GM23338 (cell line): ENCODE results near the gene HAUS2. TPM values are rescaled to one million over a fixed set of nuclear protein-coding genes. Genes with fewer than 3 reads are reported as not detected.

Experiments
- ATAC-seq: fragments of 200-7000 bp; cut with Tn5 transposase; 3 replicates; pipeline ENCODE4 v1.9.1; 2020
- DNase-seq: peaks from one replicate; pipeline ENCODE4 v3.0.0-alpha.2; 2015; ENCODE audit warnings: low spot score
- H2AFZ ChIP-seq: fragments of 200-600 bp; sonication (generic); 2 replicates; pipeline ENCODE4 v1.8.0; 2016; ENCODE audit warnings: antibody characterized with exemption, mild to moderate bottlenecking, moderate library complexity
- H3F3A ChIP-seq: fragments of 200-600 bp; sonication (generic); replicated peaks from 2 replicates; pipeline ENCODE4 v1.8.0; 2017; ENCODE audit warnings: antibody characterized with exemption, mixed run types, low read depth
- H3K27ac ChIP-seq: fragments of 200-600 bp; sonication (generic); 2 replicates; pipeline ENCODE4 v1.6.1; 2016; ENCODE audit warnings: low read depth
- H3K27me3 ChIP-seq: fragments of 200-600 bp; sonication (generic); 2 replicates; pipeline ENCODE4 v1.8.0; 2016; ENCODE audit warnings: mild to moderate bottlenecking, mixed run types, moderate library complexity; ENCODE audit not compliant: insufficient read depth
- H3K36me3 ChIP-seq: fragments of 200-600 bp; sonication (generic); 2 replicates; pipeline ENCODE4 v1.8.0; 2016; ENCODE audit warnings: mild to moderate bottlenecking; ENCODE audit not compliant: insufficient read depth
- H3K4me1 ChIP-seq: fragments of 200-600 bp; sonication (generic); 2 replicates; pipeline ENCODE4 v1.8.0; 2016; ENCODE audit warnings: mild to moderate bottlenecking, moderate library complexity; ENCODE audit not compliant: insufficient read depth
- H3K4me2 ChIP-seq: fragments of 200-600 bp; sonication (generic); 2 replicates; pipeline ENCODE4 v1.7.1; 2017; ENCODE audit warnings: mixed run types
- H3K4me3 ChIP-seq: fragments of 200-600 bp; sonication (generic); 2 replicates; pipeline ENCODE4 v1.6.1; 2016; ENCODE audit warnings: mixed run types
- H3K79me2 ChIP-seq: fragments of 200-600 bp; sonication (generic); replicated peaks from 2 replicates; pipeline ENCODE4 v1.8.0; 2017; ENCODE audit warnings: mild to moderate bottlenecking; ENCODE audit not compliant: insufficient read depth
- H3K9me2 ChIP-seq: fragments of 200-600 bp; sonication (generic); 2 replicates; pipeline ENCODE4 v1.8.0; 2017; ENCODE audit not compliant: insufficient read depth
- H4K20me1 ChIP-seq: fragments of 200-600 bp; sonication (generic); replicated peaks from 2 replicates; pipeline ENCODE4 v1.8.0; 2017; ENCODE audit warnings: mild to moderate bottlenecking; ENCODE audit not compliant: insufficient read depth
- H3K27ac Mint-ChIP-seq: 2 replicates; pipeline ENCODE4 v1.8.0; 2020; ENCODE audit warnings: inconsistent platforms, mild to moderate bottlenecking, moderate library complexity, mixed read lengths
- H3K27me3 Mint-ChIP-seq: 3 replicates; pipeline ENCODE4 v1.8.0; 2022; ENCODE audit warnings: low read depth, mild to moderate bottlenecking, moderate library complexity, mixed read lengths, inconsistent platforms; ENCODE audit not compliant: insufficient read depth, poor library complexity
- H3K36me3 Mint-ChIP-seq: 3 replicates; pipeline ENCODE4 v1.8.0; 2021; ENCODE audit warnings: low read depth, mild to moderate bottlenecking, inconsistent platforms, moderate library complexity, mixed read lengths
- H3K4me1 Mint-ChIP-seq: 3 replicates; pipeline ENCODE4 v1.8.0; 2020; ENCODE audit warnings: mild to moderate bottlenecking, inconsistent platforms, mixed read lengths
- H3K4me3 Mint-ChIP-seq: 3 replicates; pipeline ENCODE4 v1.8.0; 2021; ENCODE audit warnings: moderate library complexity, mild to moderate bottlenecking, inconsistent platforms, mixed read lengths
- H3K9me3 Mint-ChIP-seq: 3 replicates; pipeline ENCODE4 v1.8.0; 2020; ENCODE audit warnings: moderate library complexity, mild to moderate bottlenecking, inconsistent platforms, mixed read lengths
- CTCF ChIP-seq, 2 experiments: fragments of 200-600 bp in 1 of 2; sonication (generic) in 1 of 2; conservative IDR thresholded peaks; 2 replicates each; pipeline versions ENCODE4 v1.5.1 to v1.6.1; 2016 to 2017; ENCODE audit warnings: antibody characterized with exemption in 2 of 2, low read depth in 2 of 2, mild to moderate bottlenecking in 2 of 2, moderate library complexity in 1 of 2
- ETS1 ChIP-seq: IDR thresholded peaks from 2 replicates; pipeline ENCODE4 v1.6.1; 2016; ENCODE audit warnings: antibody characterized with exemption
- EZH2 ChIP-seq: fragments of 200-600 bp; sonication (generic); IDR thresholded peaks from one replicate; pipeline ENCODE4 v1.8.0; 2017; ENCODE audit warnings: antibody characterized with exemption, mild to moderate bottlenecking, low read depth; ENCODE audit not compliant: unreplicated experiment
- EZH2phosphoT487 ChIP-seq: fragments of 200-600 bp; sonication (generic); IDR thresholded peaks from one replicate; pipeline ENCODE4 v1.8.1; 2018; ENCODE audit warnings: antibody characterized with exemption; ENCODE audit not compliant: unreplicated experiment
- JUNB ChIP-seq: IDR thresholded peaks from one replicate; pipeline ENCODE4 v1.6.1; 2016; ENCODE audit warnings: antibody characterized with exemption; ENCODE audit not compliant: unreplicated experiment
- NANOG ChIP-seq: IDR thresholded peaks from 2 replicates; pipeline ENCODE4 v1.6.1; 2016; ENCODE audit warnings: antibody characterized with exemption, borderline replicate concordance
- POLR2AphosphoS5 ChIP-seq: IDR thresholded peaks from 2 replicates; pipeline ENCODE4 v1.6.1; 2016; ENCODE audit warnings: antibody characterized with exemption, low read depth
- REST ChIP-seq: IDR thresholded peaks from one replicate; pipeline ENCODE4 v1.6.1; 2018; ENCODE audit warnings: antibody characterized with exemption; ENCODE audit not compliant: unreplicated experiment
- STAT1 ChIP-seq: IDR thresholded peaks from one replicate; pipeline ENCODE4 v1.6.1; 2016; ENCODE audit warnings: antibody characterized with exemption; ENCODE audit not compliant: unreplicated experiment
- ZNF114 ChIP-seq: fragments of 250-450 bp; sonication (Bioruptor Pico); IDR thresholded peaks from 2 replicates; pipeline ENCODE4 v1.5.0; 2020; ENCODE audit warnings: mild to moderate bottlenecking, moderate library complexity
- ZNF462 ChIP-seq: fragments of 250-450 bp; sonication (Bioruptor Pico); IDR thresholded peaks from 2 replicates; pipeline ENCODE4 v1.5.0; 2020; ENCODE audit warnings: mild to moderate bottlenecking, moderate library complexity
- polyA plus RNA-seq: library from polyadenylated mRNA; unstranded; fragments of >200 nt; fragmentation: Nextera tagmentation; extraction: Ambion mirVana; gene quantifications from 2 replicates; pipeline ENCODE4 v1.2.1, GENCODE V29; 2016
- total RNA-seq: library from RNA; depleted of rRNA; stranded (reverse); fragments of >200 nt; shearing (Covaris generic); gene quantifications from 2 replicates; pipeline ENCODE4 v1.2.3, GENCODE V29; 2014

The HAUS2 gene
- total and polyA plus RNA-seq, 2 experiments from 2014 or later: 30.9 to 32.7 TPM

GRCh38 chr15:42577514-42578031 is 28.9 kb downstream of the HAUS2 start (continued):
- TF ChIP-seq ETS1 (no peak), STAT1 (no peak), REST (no peak), NANOG (no peak), ZNF114 (CRISPR knock-in tag) (no peak), JUNB (no peak)

GRCh38 chr15:42578984-42579537 is 30.4 kb downstream of the HAUS2 start:
- Histone ChIP-seq H4K20me1 (peaks cover 20% of the 10 kb centered on the region; the same call in 1 of the 2 replicates), H3K36me3 (no peaks in the 10 kb centered on the region), H3K9me2 (no peaks in the 10 kb centered on the region), H3K79me2 (peaks cover 8% of the 10 kb centered on the region), H3K27me3 (peaks cover 63% of the 10 kb centered on the region), H3F3A (peaks cover 8% of the 10 kb centered on the region), H3K4me1 (peaks cover 24% of the 10 kb centered on the region), H3K27ac (no peak overlapping the region), H2AFZ (no peak overlapping the region), H3K4me3 (no peak overlapping the region), H3K4me2 (no peak overlapping the region)
- no peak for TF ChIP-seq ZNF462
- no peak for TF ChIP-seq NANOG
- no peak for TF ChIP-seq CTCF (conservative IDR thresholded peaks at IDR 0.05; ENCODE audit: low read depth in 2 of 2)
- TF ChIP-seq JUNB: no peak
- TF ChIP-seq EZH2phosphoT487: no peak
- no peak for TF ChIP-seq POLR2AphosphoS5
- no peak for TF ChIP-seq EZH2
- TF ChIP-seq ZNF114 (CRISPR knock-in tag): no peak
- Mint-ChIP-seq H3K27ac (no peak overlapping the region), H3K4me1 (peaks cover 34% of the 10 kb centered on the region), H3K4me3 (no peak overlapping the region), H3K36me3 (no peaks in the 10 kb centered on the region), H3K27me3 (peaks cover 39% of the 10 kb centered on the region), H3K9me3 (no peaks in the 10 kb centered on the region)
- ATAC-seq (no peak), DNase-seq (no peak)
